PFSK-1 (cell line): ENCODE data around the gene MAEA.

ENCODE experiments used
- POLR2AphosphoS5 ChIP-seq: IDR thresholded peaks from 2 replicates; pipeline ENCODE4 v1.6.1; 2012; ENCODE audit warnings: low read depth, mild to moderate bottlenecking, control low read depth, low read length, moderate library complexity
- REST ChIP-seq, 2 experiments: IDR thresholded peaks; 2 replicates each; pipeline versions ENCODE4 v1.6.1 to v1.8.0; 2011 to 2012; ENCODE audit warnings: low read depth in 2 of 2, low read length in 2 of 2, control low read depth in 1 of 2, inconsistent platforms in 1 of 2, mild to moderate bottlenecking in 1 of 2, moderate library complexity in 1 of 2; ENCODE audit not compliant: insufficient read depth in 1 of 2
- SIN3A ChIP-seq: IDR thresholded peaks from 2 replicates; pipeline ENCODE4 v1.6.1; 2012; ENCODE audit warnings: mild to moderate bottlenecking, low read length, moderate library complexity, borderline replicate concordance; ENCODE audit not compliant: insufficient read depth
- TAF1 ChIP-seq: IDR thresholded peaks from 2 replicates; pipeline ENCODE4 v1.6.1; 2012; ENCODE audit warnings: low read length, control low read depth, borderline replicate concordance; ENCODE audit not compliant: insufficient read depth

GRCh38 chr4:1332686-1333085 lies 43.0 kb downstream of the MAEA start:
- no peak for TF ChIP-seq SIN3A
- TF ChIP-seq POLR2AphosphoS5, result no peak
- TF ChIP-seq TAF1, result no peak
- TF ChIP-seq REST (IDR thresholded peaks at IDR 0.05; ENCODE audit: insufficient read depth in 1 of 2, low read depth in 2 of 2, low read length in 2 of 2), result no peak
